EH (cell line): ENCODE measurements around the gene AUTS2.
"Not testable (repeated sequence)": the region's sequence is repeated elsewhere in the genome, so short reads cannot be mapped to it uniquely, and the experiment has no call there.

Experiments used
- DNase-seq: peaks from one replicate; pipeline ENCODE4 v3.0.0-alpha.2; 2015; ENCODE audit warnings: low read depth

Gene AUTS2

DNA sequence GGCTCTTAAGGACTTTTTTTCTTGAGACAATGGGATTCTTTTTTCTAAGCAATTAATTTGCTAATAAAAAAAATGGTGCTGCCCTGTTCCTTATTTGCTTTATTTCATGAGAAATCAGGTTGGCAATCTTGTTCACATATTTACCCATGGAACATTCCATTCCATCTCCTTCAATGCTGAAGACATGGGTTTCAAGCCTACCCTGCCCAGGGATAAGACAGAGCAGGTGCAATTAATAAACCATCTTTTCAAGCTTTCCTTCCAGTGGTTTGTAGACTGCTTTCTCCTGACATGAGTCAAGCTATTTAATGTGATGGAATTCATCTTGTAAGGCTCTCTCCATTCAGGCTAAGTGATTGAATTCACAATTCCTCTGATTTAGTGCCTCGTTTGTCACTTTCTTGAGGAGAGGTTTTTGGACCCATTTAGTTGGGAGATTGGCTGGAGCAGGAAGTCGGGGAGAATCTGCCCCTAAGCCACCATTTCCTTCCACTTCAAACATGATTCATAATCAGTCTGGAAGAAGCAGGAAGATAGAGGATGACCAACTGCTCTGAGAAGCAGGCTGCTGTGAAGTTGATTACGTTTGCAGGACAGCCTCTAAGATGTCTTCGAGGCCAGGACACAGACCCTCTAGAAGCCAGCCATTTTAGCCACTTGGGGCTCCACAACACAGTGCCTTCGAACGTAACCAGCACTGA, 981.3 kb downstream of the AUTS2 start:
- DNase-seq = no peak

DNA sequence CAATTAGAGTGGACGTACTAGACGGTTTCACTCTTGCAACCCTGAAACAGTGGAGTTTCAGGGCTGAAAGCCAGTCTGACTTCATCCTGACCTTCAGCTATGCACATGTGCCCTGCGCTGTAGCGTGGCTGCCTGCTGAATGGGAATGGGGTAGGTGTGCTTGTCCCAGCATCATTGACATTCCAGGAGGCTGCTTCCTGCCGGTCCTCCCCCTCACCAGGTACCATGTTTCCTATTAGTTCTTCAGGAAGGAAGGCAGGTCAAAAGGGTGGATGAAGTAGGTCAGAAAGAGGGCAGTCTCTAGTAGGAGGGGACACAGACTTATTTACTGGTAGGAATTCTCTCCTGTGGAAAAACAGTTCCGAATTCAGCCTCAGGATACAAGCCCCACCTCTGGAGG, 981.9 kb downstream of the AUTS2 start:
- DNase-seq = no peak

DNA sequence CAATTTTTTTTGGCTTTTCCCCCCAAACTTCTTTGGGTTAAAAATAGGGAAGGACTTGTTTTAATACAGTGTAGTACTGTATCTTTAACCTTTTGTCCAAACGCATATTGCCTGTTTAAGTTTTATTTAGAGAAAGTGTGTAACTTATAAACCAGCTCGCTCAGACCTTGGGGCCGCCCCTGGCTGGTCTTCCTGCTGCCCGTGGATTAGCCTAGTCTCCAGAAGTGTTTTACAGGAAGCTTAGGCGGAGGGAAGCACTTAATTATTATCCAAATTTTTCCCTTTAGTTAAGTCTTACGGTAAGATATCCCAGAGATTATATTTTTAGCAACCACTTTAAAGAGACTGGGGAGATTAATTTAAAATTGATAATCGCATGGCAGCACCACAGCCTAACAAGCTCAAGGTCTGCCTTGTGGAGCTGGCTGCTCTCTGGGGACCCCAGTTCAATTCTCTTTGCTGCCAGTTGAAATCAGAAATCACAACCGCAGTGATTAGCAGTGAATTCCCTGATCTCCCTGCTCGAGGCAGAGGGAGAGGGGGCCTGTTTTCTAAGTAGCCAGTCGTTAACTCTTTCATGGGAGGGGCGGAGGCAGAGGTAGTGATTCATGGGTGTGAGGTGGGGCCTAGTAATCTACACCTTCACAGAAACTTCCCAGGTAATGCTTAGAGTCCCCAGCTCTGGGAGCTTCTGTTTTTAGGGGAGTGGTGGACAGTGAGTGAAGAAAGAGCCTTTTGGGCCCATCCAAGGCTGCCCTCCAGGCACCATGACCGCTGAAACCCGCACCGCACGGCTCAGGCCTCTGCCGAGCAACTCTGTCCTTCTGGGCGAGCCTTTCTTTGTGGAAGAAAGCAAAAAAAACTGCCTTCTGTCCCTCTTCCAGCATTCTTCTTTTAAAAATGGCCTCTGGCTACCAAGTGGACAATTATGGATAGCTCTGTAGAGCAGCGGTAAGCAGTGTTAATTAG, 984.9 kb downstream of the AUTS2 start:
- no peak for DNase-seq

DNA sequence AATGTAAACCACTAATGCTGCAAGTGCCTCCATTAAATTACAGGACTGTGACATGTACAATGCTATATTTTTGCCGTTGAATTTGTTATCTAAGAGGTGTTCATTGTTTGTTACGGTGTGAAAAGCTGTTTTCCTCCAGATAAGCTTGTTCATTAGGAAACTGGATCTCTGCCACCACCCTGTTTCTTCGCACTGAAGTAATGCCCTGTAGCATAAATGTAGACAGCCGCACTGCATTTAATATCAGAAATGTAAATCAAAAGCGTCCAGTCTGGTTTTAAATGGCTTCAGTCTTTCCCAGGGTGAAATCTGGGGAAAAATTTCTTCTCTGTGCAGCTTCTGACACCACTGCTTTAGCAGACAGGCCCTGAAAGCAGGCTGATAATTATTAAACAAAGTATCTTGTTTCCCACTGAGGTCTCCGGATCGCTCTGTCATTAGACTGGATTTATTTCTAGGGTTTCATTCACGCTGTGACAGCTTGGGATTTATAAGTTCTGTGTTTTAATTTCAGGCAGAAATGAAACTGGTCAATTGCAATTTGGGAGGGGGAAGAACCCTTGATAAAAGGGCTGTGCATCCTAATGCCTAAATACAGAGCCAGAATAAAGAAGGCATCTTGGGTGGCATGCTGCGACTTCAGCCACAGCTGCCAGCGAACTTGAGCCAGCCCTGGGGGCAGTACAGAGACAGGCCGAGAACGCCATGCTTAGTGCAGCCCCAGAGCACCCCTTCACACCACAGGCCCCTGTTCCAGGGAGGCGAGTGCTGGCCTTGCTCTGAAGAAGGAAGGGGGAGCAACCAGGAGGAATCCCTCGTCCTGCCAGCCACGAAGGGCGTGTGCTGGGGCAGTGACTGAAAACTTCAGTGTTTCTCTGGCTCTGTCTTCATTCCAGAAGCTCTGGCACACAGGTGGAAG, 985.9 kb downstream of the AUTS2 start:
- no peak for DNase-seq

DNA sequence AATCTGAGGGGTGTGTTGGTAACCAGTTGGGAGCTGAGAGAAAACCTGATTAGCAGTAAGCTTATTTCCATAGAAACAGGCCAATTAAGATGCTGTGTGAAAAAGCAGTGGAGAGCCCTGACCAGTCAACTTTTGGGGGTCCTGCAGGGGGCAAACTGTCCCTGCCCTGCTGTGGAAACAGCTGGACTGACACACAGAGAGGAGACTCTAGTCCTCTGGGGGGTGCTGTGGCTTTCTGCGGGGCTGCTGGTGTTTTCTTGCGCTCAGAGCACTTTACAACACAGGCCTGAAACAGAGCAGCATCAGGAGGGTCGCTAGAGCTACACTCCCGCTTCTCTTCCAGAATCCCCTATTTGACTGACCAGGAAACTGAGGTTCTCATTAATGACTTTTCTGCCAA, 986.8 kb downstream of the AUTS2 start:
- peak; percentile 8 for DNase-seq

DNA sequence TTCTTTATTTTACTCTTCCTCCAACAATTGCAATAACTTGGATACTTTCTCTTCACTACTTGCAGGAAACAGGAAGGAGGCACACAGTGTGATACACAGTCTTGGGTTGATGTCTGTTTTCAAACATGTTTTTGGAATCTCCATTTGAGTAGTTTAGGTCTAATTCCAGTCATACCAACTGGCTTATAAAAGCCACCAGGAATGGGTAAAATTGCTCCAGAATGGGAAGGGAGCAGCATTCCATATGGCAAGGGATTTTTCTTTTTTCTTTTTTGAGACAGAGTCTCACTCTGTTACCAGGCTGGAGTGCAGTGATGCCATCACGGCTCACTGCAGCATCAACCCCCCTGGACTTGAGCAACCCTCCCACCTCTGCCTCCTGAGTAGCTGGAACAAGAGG, 988.5 kb downstream of the AUTS2 start:
- peak; percentile 58 for DNase-seq

DNA sequence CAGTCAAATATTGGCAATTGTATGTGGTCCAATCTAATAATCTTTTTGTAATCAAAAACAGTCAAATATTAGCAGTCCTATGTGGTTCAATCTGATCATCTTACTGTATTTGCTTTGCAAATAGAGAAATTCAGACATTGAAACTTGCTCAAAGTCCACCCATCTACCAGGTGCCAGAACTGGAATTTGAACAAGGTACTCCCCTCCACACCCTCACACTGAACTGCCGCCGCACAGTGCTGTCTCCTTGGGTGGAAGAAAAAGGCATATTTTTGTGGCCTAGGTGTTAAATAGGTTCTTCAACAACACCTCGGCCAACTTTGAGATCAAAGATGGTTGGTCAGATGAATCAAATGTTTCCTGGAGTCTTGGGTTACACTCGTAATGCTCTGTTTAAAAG, 989.5 kb downstream of the AUTS2 start:
- no peak for DNase-seq

DNA sequence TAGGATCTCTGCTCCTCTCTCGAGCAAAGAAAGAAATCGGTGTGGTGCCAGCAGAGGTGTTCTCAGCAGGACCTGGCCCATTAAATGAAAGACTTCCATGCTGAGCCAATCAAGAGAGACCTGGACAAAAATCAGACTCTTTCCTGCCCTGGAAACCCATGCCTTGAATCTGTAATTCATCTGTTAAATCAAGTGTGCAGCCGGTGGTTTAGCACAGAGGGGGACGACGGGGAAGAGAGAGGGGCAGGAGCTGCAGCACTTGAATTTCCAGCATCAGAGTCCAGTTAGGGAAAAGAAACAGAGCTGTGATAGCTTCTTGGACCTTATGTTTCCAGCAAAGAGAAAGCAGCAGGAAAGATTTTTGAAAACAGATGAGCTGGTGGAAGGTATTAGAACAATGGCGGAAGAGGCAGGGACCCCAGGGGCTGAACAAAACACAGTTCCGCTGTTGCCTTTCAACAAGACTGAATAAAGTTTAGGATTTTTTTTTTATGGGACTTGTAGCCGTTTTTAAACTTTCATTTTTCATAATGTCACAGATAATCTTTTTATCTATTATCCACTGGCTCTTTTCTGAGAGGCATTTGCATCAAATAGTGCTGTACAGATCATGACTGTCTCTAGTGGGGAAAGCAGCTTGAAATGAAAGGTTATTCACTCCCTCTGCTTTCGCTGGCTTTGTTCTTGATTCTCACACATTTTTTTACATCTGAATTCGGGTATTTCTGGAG, 990.1 kb downstream of the AUTS2 start:
- DNase-seq = no peak

DNA sequence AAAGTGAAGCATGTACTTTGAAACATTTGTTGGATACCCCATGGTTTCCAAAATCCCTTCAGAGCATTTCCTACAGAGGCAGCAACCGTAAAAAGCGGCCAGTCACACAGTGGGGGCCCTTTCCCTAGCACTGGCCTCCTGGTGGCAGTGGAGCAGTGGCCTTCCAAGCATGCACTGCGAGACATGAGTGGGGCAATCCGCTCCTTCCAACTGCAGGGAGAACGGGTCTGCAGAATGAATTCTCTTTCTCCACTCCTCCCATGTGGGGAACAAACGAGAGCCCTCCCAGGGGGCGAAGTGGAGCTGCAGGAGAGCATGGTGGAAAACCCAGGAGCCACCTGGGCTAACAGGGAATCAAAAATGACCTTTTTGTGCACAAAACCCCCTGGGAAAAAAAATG, 990.7 kb downstream of the AUTS2 start:
- no peak for DNase-seq

DNA sequence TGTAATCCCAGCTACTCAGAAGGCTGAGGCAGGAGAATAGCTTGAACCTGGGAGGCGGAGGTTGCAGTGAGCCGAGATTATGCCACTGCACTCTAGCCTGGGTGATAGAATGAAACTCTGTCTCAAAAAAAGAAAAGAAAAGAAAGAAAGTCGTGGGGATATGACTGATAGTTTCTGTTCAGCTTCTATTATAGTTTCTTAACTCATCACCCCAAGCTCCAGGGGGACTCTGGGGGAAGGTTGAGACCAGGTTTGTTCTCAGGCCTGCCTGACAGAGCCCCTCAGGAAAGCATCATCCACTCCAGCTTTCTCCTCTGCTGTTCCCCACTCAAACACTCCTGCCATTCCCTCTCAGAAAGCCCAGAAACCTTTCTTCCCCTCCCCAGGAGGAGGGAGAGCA, 991.3 kb downstream of the AUTS2 start:
- no peak for DNase-seq

DNA sequence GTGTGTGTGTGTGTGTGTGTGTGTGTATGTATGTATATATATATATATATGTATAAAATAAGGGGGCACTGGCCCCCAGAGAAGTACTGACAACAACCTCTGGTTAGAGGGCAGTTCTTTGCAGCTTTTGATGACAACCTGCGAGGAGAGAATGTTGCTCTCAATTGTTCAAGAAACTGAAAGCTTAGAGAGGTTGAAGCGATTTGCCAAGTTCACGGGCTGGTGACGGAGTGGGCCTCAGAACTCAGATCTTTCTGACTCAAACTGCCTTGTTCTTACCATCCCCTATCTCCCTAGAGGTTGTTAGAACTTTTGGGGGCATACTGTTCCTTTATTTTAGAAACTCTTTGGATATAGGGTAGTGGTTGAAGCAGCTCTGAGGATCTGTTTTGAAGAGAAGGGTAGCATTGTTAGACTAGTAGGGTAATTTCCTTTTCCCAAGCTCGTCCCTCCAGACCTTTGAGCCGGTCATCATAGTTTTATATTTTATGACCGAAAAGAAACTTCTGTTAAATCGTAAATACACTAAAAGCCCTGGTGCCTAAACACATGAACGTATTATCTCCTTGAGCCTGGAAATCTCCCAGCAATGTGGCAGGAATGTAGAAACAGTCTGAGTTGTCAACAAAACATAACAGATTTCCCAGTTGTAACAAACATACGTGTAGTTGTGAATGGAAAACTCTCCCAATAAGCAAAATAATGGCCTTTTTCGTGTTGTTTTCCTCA, 992.0 kb downstream of the AUTS2 start:
- no peak for DNase-seq

DNA sequence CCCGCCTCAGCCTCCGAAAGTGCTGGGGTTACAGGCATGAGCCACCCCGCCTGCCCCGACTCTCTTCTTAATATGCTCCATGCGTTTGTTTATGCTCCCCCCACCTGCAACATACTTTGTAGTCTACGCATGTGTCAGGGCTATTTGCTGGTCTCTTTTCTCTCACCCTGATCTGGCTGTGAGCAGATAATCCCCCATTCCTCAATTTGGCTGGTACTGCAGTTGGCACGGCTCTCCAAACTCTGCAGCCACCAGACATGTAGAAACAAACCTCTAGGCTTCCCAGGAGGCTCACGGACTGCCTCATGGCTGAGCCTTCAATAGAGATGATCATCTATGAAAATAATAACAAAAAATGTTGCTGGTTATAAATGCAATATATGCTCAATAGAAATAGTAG, 993.4 kb downstream of the AUTS2 start:
- DNase-seq = no peak

DNA sequence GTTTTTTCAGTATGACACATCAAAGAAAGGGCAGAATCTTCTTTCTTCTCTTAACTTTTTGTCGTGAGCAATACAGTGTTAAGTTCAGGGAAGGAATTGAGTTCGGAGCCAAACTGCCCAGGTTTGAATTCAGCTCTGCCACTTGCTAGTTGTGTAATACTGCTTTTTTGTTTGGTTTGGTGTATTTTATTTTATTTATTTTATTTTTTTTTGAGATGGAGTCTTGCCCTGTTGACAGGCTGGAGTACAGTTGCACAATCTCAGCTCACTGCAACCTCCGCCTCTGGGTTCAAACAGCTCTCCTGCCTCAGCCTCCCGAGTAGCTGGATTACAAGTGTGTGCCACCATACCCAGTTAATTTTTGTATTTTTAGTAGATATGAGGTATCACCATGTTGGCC, 993.9 kb downstream of the AUTS2 start:
- DNase-seq = no peak

DNA sequence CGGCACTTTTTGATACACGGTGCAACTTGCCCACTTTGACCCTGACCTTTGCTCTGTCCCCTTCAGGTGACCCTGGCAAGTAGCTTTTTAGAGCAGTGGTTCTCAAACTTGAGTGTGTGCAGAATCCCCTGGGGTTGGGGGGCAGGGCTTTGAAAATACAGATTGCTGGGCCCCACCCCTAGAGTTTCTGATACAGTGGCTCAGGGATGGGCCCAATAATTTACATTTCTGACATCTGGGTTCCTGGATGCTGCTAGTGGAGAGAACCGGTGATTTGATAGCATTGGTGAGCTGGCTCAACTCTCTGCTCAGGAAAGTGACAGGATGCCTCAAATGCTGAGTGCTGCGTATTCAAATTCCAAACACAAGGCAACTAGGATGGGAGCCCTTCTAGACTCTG, 995.9 kb downstream of the AUTS2 start:
- DNase-seq = no peak

DNA sequence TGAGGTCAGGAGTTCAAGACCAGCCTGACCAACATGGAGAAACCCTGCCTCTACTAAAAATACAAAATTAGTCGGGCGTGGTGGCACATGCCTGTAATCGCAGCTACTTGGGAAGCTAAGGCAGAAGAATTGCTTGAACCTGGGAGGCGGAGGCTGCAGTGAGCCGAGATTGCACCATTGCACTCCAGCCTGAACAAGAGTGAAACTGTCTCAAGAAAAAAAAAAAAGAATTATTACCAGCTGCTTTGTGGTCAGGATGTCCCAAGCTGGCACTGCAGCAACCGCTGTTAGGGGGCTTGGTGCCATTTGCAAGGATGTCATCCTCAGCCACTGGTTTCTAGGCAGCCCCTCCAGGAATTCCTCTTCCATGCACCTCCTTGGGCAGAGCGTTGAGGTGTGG, 996.6 kb downstream of the AUTS2 start:
- DNase-seq = not testable (repeated sequence)

DNA sequence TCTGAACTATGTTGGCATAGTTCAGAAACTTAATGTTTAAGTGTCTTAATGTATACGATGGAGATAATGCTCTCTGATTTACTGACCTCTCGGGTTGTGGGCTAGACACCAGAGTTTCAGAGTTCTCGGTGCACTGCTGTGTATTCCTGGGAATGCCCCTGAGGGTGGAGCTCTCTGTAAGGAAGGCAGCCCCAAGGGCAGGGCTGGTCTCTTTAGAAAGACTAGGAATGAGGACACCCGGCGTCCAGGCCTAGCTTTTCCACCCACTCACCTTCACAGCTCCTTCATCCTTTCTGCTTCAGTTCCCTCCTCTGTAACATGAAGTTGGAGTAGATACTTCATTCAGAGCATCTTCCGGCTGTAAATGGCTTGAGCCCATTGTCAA, 997.1 kb downstream of the AUTS2 start:
- DNase-seq = no peak

DNA sequence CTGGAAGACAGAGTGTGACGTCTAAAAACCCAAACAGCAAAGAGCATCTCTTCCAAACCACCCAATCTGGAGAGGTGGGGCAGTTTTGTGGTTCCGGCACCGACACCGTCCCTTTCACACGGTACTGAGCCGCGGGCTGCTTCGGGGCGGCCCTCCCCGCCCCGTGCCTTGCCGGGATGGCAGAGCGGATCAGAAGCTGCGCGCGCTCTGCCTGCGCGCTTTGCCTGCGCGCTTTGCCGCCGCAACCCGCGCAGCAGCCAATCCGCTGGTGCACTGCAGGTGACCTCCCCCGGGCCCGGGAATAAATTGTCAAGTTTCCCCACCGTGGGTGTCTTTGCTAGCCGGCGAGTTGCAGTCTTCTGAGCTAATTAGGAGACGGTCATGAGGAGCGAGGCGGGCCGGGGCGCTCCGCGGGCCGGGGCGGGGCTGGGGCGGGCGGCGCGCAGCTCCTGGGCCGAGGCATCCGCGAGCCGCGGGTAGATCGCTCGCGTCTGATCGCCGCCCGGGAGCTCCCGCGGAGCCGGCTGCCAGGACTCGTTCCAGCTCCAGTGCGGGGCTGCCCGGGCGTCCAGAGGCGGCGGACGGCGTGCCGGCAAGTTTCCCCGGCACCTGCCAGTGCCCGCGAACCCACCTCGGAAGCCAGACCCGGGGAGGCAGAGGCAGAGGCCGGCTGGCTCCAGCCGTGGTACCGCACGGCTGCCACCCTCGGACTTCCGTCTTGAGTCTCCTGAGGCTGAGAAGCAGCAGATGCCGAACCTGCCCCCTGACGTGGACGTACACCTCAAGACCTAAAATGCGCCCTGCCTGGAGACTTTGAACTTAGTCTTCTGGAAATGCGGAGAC, 997.7 kb downstream of the AUTS2 start:
- DNase-seq = no peak

DNA sequence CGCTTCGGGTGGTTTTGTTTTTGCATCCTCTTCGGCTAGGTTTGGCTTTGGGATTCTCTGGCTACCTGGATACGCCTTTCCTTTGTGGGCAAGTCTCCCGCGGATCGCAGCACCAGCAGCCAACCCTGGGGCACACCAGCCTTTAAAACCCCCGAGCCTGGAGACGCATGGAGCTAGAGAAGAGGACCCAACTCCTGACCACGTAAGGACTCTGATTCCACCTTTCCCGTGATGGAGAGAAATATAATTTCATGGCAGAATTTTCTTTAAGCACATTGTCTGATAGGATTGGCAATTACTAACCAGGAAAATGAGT, 998.3 kb downstream of the AUTS2 start:
- no peak for DNase-seq

DNA sequence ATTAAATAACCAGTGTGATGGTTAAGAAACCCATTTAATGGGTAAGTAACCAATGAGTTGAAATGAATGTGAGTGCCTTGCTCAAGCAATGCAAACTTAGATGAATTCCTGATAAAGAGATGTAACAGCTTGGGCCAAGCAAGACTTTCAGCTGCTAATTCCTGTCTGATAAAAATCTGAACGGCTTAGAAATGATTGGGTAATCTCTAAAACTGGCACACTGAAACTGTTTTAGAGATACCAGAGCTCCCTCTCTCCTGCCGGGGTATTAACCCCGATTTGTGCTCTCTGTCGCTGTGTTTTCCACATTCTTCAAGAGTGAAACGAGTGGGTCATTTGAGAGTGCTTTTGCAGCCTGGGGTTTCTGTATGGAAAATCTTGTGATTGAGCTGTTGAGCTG, 998.8 kb downstream of the AUTS2 start:
- no peak for DNase-seq

DNA sequence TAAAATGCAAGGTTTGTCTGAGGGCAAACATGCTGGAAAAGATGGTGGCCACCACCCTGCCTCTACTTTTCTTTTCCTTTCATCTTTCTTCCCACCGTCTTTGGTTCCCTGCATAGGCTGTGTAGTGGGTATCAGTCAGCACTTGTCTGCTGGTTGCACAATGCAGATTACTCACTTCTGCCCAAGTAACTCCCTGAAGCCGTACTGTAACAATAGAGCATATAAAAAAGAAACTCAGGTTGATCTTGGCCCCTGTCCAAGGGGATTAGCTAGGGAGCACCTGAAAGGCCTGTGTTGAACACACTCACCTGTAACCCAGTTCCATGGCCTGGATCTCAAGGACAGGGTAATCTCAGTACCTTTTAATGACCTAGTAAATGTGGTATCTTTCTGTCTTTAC, 1000.7 kb downstream of the AUTS2 start:
- DNase-seq = no peak
